WI38 (cell line): ENCODE data around the gene DPH7.

Experiments used
- H3K4me3 ChIP-seq: 2 replicates; pipeline ENCODE4 v1.5.1; 2011; ENCODE audit warnings: low read depth, mild to moderate bottlenecking, control low read depth, low read length
- CTCF ChIP-seq: IDR thresholded peaks from 2 replicates; pipeline ENCODE4 v1.5.1; 2012; ENCODE audit warnings: low read depth, mild to moderate bottlenecking, control low read depth, low read length

The DPH7 gene

GRCh38 chr9:137618105-137619067 is 39.7 kb upstream of the DPH7 start, which contains the start of gene EHMT1:
Gene EHMT1, plus strand, starts transcription at chr9:137619005. Its CDS starts 24 bp downstream, at chr9:137619029.
- H3K4me3 ChIP-seq = peak within 1 kb of the TSS; percentile 96
- no peak for TF ChIP-seq CTCF

- TF ChIP-seq CTCF = no peak
- H3K4me3 ChIP-seq = no peak overlapping the region
These were observed 36.7 kb upstream of the DPH7 start for GRCh38 chr9:137615387-137615871.

GRCh38 chr9:137614631-137615386 is 36.1 kb upstream of the DPH7 start:
- no peak for TF ChIP-seq CTCF
- no peak overlapping the region for H3K4me3 ChIP-seq

- H3K4me3 ChIP-seq = no peak overlapping the region
- TF ChIP-seq CTCF = no peak
These were observed 35.2 kb upstream of the DPH7 start for GRCh38 chr9:137613738-137614523.

GRCh38 chr9:137613259-137613658 is 34.5 kb upstream of the DPH7 start:
- no peak overlapping the region for H3K4me3 ChIP-seq
- no peak for TF ChIP-seq CTCF

- no peak for TF ChIP-seq CTCF
- no peak overlapping the region for H3K4me3 ChIP-seq
These were observed 34.0 kb upstream of the DPH7 start for GRCh38 chr9:137612741-137613142.
